HG02678 (cell line): ENCODE measurements around the gene RFC2.

Source experiments
- ATAC-seq: cut with Tn5 transposase; IDR thresholded peaks from one replicate; pipeline ENCODE4 v1.9.1; 2021; ENCODE audit warnings: mild to moderate bottlenecking, moderate library complexity; ENCODE audit not compliant: unreplicated experiment

Gene RFC2

GRCh38 chr7:74194686-74195085, 59.5 kb downstream of the RFC2 start:
- ATAC-seq: no peak

- no peak for ATAC-seq
Measured at GRCh38 chr7:74193913-74194312, 60.3 kb downstream of the RFC2 start.

GRCh38 chr7:74193054-74193453, 61.1 kb downstream of the RFC2 start:
- ATAC-seq: no peak

GRCh38 chr7:74191231-74191630, 63.0 kb downstream of the RFC2 start:
- ATAC-seq: no peak

GRCh38 chr7:74190259-74190658, 63.9 kb downstream of the RFC2 start:
- no peak for ATAC-seq

GRCh38 chr7:74187915-74188675, 66.1 kb downstream of the RFC2 start:
- ATAC-seq: no peak

GRCh38 chr7:74185636-74186035, 68.6 kb downstream of the RFC2 start:
- no peak for ATAC-seq

GRCh38 chr7:74185016-74185415, 69.2 kb downstream of the RFC2 start:
- ATAC-seq: no peak

GRCh38 chr7:74183653-74184450, 70.3 kb downstream of the RFC2 start:
- ATAC-seq: no peak

GRCh38 chr7:74183142-74183541, 71.1 kb downstream of the RFC2 start:
- no peak for ATAC-seq

GRCh38 chr7:74182453-74183090, 71.6 kb downstream of the RFC2 start:
- ATAC-seq: no peak

GRCh38 chr7:74181821-74182220, 72.4 kb downstream of the RFC2 start:
- ATAC-seq: no peak
